Gastrocnemius medialis (tissue), 4 donors: Measurements from ENCODE around the gene MEIOSIN.

Experiments used
- CTCF ChIP-seq, 5 experiments: fragments of 450-650 bp in 3 of 5; fragments of 200-600 bp in 2 of 5; sonication (generic) in 2 of 5; IDR thresholded peaks in 4 of 5; conservative IDR thresholded peaks in 1 of 5; 1 replicate in 4 of 5; 2 replicates in 1 of 5; pipeline ENCODE4 v1.5.1; 2016 to 2019; ENCODE audit warnings: antibody characterized with exemption in 5 of 5, mild to moderate bottlenecking in 3 of 5, moderate library complexity in 3 of 5
- POLR2A ChIP-seq, 2 donors: fragments of 450-650 bp; IDR thresholded peaks; one replicate each; pipeline ENCODE4 v1.6.1; 2017; ENCODE audit warnings: antibody characterized with exemption in 2 of 2, mild to moderate bottlenecking in 2 of 2, moderate library complexity in 2 of 2

GRCh38 chr19:45693106-45693788 lies 40.0 kb upstream of the MEIOSIN start:
- TF ChIP-seq CTCF (IDR thresholded peaks at IDR 0.05 in 4 of 5, conservative IDR thresholded peaks at IDR 0.05 in 1 of 5) (peak; percentile 75 to 93 (median 86)), POLR2A (IDR thresholded peaks at IDR 0.05) (no peak)
